ENCODE results near the gene RASA3. TPM values are rescaled to one million over a fixed set of nuclear protein-coding genes. Genes with fewer than 3 reads are reported as not detected.

RASA3 gene
- total and polyA plus RNA-seq, 2 of the 4 experiments (the other 2 are of a cell fraction): 21.0 to 31.4 TPM

DNA sequence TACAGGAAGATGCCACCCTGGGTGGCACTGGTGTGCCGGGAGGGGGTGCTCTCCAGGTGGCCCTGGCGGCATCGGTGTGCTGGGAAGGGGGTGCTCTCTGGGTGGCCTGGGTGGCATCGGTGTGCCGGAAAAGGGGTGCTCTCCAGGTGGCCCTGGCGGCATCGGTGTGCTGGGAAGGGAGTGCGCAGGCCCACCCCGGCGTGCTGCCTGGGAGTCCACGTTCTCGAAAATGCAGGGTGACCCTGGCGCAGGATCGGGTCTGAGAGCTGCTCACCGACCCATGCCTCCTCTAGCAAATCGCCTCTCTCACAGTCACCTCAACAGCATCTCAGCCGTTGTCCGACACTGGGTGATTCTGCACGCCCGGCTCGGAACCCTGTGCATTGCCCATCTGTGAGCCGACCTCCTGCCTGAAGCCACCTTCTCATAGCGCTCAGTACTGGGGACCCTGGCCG, 36.4 kb downstream of the RASA3 start:
- Histone ChIP-seq H2AK5ac (ENCODE audit: low read depth, low read length) (no peak overlapping the region), H2BK120ac (ENCODE audit: low read depth, low read length) (no peak overlapping the region), H3K14ac (replicated peaks; ENCODE audit: low read depth, low read length) (no peak overlapping the region), H2AK9ac (replicated peaks; ENCODE audit: low read depth, low read length, poor library complexity) (no peak overlapping the region), H3K36me3 (ENCODE audit: control insufficient read depth, insufficient read depth, low read length) (peaks cover 9% of the 10 kb centered on the region), H4K5ac (ENCODE audit: low read depth, low read length) (no peak overlapping the region), H2AFZ (replicated peaks; ENCODE audit: low read length, poor library complexity) (no peak overlapping the region), H3K4me1 (ENCODE audit: control insufficient read depth, insufficient read depth, low read length) (peaks cover 31% of the 10 kb centered on the region), H2BK5ac (ENCODE audit: low read depth, low read length, poor library complexity, severe bottlenecking) (no peak overlapping the region), H3K4ac (ENCODE audit: low read depth, low read length) (no peak overlapping the region), H3K9ac (ENCODE audit: low read depth, low read length) (no peak overlapping the region), H4K20me1 (ENCODE audit: insufficient read depth, low read length) (peaks cover 65% of the 10 kb centered on the region), H4K8ac (ENCODE audit: low read depth in 2 of 2, low read length in 2 of 2) (no peak overlapping the region), H3K9me3 (ENCODE audit: control insufficient read depth, insufficient read depth, low read length) (no peaks in the 10 kb centered on the region; the same call in 1 of the 2 replicates), H3K4me3 (ENCODE audit: insufficient read depth, low read depth, low read length) (no peak overlapping the region), H3K4me2 (ENCODE audit: low read depth, low read length) (no peak overlapping the region), H3K9me1 (ENCODE audit: insufficient read depth, low read length) (peaks cover 14% of the 10 kb centered on the region), H2BK15ac (ENCODE audit: low read depth, low read length) (no peak overlapping the region), H3K79me1 (ENCODE audit: low read depth in 1 of 2, low read length in 2 of 2) (peaks cover 8 to 77% of the 10 kb centered on the region in 2 experiments), H4K91ac (ENCODE audit: insufficient read depth, low read depth, low read length) (no peak overlapping the region), H3K23ac (ENCODE audit: low read depth, low read length) (no peak overlapping the region), H3K27ac (ENCODE audit: insufficient read depth, low read length) (no peak overlapping the region), H3K56ac (ENCODE audit: extremely low read depth, insufficient read depth, low read length) (no peak overlapping the region), H3K18ac (ENCODE audit: low read depth, low read length) (no peak overlapping the region), H3K27me3 (ENCODE audit: control insufficient read depth, insufficient read depth, low read length) (no peaks in the 10 kb centered on the region), H2BK20ac (ENCODE audit: low read depth, low read length) (no peak overlapping the region)
- in situ Hi-C loops (cut with MboI; ENCODE audit: low sequenced_read_pairs) (no loop called here), dilution Hi-C loops (cut with HindIII; ENCODE audit: low sequenced_read_pairs, unreplicated experiment) (no loop called here), intact Hi-C loops (cut with micrococcal nuclease) (no loop called here)
- WGBS, 2 experiments (ENCODE audit: extremely low coverage in 2 of 2, insufficient read length in 1 of 2): 87% methylated on average over 12 of the region's 24 CpGs; no CpG with 5 or more reads in 1 of the 2 experiments
- ATAC-seq (ENCODE audit: low read depth) (no peak), DNase-seq (no peak)
- TF ChIP-seq MXI1 (IDR thresholded peaks at IDR 0.05; ENCODE audit: borderline replicate concordance, low read depth, low read length) (no peak), RCOR1 (IDR thresholded peaks at IDR 0.05; ENCODE audit: insufficient replicate concordance, low read length) (no peak), CHD1 (IDR thresholded peaks at IDR 0.05; ENCODE audit: low read depth, low read length) (no peak), MAFK (IDR thresholded peaks at IDR 0.05; ENCODE audit: low read depth, low read length) (no peak), RAD21 (IDR thresholded peaks at IDR 0.05; ENCODE audit: low read length) (no peak), BHLHE40 (IDR thresholded peaks at IDR 0.05; ENCODE audit: low read depth, low read length) (no peak), FOS (IDR thresholded peaks at IDR 0.05; ENCODE audit: low read depth, low read length) (no peak), CEBPB (IDR thresholded peaks at IDR 0.05; ENCODE audit: low read depth, low read length) (no peak), POLR2A (IDR thresholded peaks at IDR 0.05; ENCODE audit: low read depth, low read length) (no peak), NFE2L2 (IDR thresholded peaks at IDR 0.05; ENCODE audit: low read depth, low read length) (no peak), SMC3 (IDR thresholded peaks at IDR 0.05; ENCODE audit: low read depth, low read length) (no peak), MAZ (IDR thresholded peaks at IDR 0.05; ENCODE audit: borderline replicate concordance, low read depth, low read length) (no peak), RFX5 (IDR thresholded peaks at IDR 0.05; ENCODE audit: low read depth, low read length) (no peak)
- TF ChIP-seq, protein P1, sequence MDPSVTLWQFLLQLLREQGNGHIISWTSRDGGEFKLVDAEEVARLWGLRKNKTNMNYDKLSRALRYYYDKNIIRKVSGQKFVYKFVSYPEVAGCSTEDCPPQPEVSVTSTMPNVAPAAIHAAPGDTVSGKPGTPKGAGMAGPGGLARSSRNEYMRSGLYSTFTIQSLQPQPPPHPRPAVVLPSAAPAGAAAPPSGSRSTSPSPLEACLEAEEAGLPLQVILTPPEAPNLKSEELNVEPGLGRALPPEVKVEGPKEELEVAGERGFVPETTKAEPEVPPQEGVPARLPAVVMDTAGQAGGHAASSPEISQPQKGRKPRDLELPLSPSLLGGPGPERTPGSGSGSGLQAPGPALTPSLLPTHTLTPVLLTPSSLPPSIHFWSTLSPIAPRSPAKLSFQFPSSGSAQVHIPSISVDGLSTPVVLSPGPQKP (IDR thresholded peaks at IDR 0.05; ENCODE audit: borderline replicate concordance, low read depth, low read length): no peak
- TF ChIP-seq, protein P2, sequence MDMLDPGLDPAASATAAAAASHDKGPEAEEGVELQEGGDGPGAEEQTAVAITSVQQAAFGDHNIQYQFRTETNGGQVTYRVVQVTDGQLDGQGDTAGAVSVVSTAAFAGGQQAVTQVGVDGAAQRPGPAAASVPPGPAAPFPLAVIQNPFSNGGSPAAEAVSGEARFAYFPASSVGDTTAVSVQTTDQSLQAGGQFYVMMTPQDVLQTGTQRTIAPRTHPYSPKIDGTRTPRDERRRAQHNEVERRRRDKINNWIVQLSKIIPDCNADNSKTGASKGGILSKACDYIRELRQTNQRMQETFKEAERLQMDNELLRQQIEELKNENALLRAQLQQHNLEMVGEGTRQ (IDR thresholded peaks at IDR 0.05; ENCODE audit: low read depth, low read length): no peak
- TF ChIP-seq, protein P3, sequence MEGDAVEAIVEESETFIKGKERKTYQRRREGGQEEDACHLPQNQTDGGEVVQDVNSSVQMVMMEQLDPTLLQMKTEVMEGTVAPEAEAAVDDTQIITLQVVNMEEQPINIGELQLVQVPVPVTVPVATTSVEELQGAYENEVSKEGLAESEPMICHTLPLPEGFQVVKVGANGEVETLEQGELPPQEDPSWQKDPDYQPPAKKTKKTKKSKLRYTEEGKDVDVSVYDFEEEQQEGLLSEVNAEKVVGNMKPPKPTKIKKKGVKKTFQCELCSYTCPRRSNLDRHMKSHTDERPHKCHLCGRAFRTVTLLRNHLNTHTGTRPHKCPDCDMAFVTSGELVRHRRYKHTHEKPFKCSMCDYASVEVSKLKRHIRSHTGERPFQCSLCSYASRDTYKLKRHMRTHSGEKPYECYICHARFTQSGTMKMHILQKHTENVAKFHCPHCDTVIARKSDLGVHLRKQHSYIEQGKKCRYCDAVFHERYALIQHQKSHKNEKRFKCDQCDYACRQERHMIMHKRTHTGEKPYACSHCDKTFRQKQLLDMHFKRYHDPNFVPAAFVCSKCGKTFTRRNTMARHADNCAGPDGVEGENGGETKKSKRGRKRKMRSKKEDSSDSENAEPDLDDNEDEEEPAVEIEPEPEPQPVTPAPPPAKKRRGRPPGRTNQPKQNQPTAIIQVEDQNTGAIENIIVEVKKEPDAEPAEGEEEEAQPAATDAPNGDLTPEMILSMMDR (conservative IDR thresholded peaks at IDR 0.05; ENCODE audit: low read depth, low read length): no peak
- CTCF ChIA-PET: interaction anchor here (0.6 kb wide), 1 partner anchor 18 kb away, joined by 7 read pairs; no protein-coding TSS in a partner anchor
- POLR2A ChIA-PET (ENCODE audit: unreplicated experiment): no interaction called here
- no TSS peak for BruUV-seq (replicated peaks)

Data from IMR-90 (cell line).